ENCODE measurements around the gene VAMP4. TPM values are rescaled to one million over a fixed set of nuclear protein-coding genes. Genes with fewer than 3 reads are reported as not detected.
"Not testable (repeated sequence)": the region's sequence is repeated elsewhere in the genome, so short reads cannot be mapped to it uniquely, and the experiment has no call there.

VAMP4 gene
- total RNA-seq, 1 donor from 2014 or later: 10.4 TPM

DNA sequence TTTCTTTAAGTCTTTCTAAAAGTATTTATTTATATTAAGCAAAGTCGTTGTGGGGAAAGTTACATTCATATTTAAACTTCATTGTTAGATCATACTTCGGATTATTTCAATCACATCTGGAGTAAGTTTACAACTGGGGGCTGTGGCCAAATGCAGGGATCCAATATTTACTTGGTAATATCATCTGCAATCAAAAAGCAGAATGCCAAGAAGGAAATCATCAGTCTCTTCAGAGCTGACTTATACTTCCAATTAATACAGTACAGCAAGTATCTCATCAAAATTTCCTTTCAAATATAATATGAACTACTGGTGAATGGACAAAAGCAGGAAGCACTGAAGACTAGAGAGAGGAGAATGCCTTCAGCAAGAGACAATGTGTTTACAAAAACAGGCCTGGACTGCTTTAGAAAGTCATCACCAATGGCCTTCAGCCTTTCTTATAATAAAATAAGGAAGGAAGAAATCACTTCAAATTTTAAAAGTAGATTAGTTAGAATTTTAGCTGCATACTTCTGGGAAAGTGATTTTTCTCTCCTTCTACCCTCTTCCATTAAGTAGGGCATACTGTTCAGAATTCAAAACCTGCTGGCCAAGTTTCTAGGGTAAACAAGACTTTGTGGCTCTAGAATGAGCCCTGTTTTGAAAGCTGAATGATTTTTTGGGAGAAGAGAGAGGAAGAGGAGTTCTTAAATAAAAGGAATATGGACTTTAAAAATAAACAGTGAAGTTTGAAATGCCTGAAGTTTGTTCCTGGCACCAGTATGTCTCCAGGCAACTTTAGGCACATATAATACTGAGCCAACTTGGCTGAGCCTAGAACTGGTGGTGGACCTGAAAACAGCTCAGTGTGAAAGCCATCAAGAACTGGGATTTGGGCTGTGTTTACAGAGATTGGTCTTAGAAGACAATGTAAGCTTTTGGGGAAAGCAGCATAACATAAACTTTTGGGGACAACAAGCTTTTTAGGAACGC is 67.1 kb downstream of the VAMP4 start:
- Mint-ChIP-seq H3K27ac (no peak overlapping the region), H3K27me3 (ENCODE audit: insufficient read depth) (peaks cover 19% of the 10 kb centered on the region), H3K9me3 (no peaks in the 10 kb centered on the region), H3K4me3 (no peak overlapping the region), H3K4me1 (ENCODE audit: low read depth) (no peaks in the 10 kb centered on the region), H3K36me3 (ENCODE audit: low read depth) (no peaks in the 10 kb centered on the region)
- DNase-seq (ENCODE audit: low spot score): no peak
- intact Hi-C loops (cut with micrococcal nuclease): no loop called here

DNA sequence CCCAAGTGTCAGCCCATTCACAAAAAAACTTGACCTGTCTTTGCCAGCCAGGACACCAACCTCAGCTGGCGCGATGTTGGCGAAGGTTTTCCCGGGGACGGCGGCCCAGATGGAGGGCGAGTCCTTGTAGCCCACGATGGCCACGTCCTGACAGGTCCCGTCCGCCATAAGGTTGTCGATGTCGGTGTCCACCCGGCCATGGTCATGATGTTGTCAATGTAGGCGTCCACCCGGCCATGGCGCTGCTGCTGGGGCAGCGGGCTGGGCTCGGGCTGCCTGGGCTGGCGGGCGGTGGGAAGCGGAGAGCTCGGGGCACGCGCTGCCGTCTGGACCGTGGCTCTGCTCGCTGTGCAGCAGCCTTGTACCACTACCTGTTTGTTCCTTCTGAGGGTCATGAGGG is 71.1 kb downstream of the VAMP4 start:
- H3K4me3 Mint-ChIP-seq: no peak overlapping the region
- peaks cover 13% of the 10 kb centered on the region for H3K27me3 Mint-ChIP-seq (ENCODE audit: insufficient read depth)
- no peak for DNase-seq (ENCODE audit: low spot score)
- H3K9me3 Mint-ChIP-seq: no peaks in the 10 kb centered on the region
- no peaks in the 10 kb centered on the region for H3K36me3 Mint-ChIP-seq (ENCODE audit: low read depth)
- no peak overlapping the region for H3K27ac Mint-ChIP-seq
- intact Hi-C loops (cut with micrococcal nuclease): no loop called here
- H3K4me1 Mint-ChIP-seq (ENCODE audit: low read depth): no peaks in the 10 kb centered on the region

DNA sequence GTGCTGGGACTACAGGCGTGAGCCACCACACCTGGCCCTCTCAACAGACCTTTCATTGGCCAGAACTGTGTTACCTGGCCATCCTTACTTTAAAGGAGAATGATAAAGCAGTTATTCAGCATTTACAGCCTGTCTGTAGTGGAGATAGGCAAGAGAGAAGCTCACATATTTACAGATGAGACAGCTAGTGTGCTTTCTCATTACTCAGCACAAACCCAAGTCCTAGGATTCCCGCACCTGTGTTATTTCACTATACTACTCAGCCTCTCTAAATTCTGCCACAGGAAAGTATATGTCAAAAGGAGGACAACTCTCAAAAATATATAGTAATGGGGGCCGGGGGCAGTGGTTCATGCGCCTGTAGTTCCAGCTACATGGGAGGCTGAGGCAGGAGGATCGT is 73.5 kb downstream of the VAMP4 start:
- DNase-seq (ENCODE audit: low spot score): no peak
- intact Hi-C loops (cut with micrococcal nuclease): no loop called here
- Mint-ChIP-seq H3K27me3 (ENCODE audit: insufficient read depth) (peaks cover 10% of the 10 kb centered on the region), H3K36me3 (ENCODE audit: low read depth) (no peaks in the 10 kb centered on the region), H3K4me3 (no peak overlapping the region), H3K27ac (no peak overlapping the region), H3K4me1 (ENCODE audit: low read depth) (no peaks in the 10 kb centered on the region), H3K9me3 (no peaks in the 10 kb centered on the region)

DNA sequence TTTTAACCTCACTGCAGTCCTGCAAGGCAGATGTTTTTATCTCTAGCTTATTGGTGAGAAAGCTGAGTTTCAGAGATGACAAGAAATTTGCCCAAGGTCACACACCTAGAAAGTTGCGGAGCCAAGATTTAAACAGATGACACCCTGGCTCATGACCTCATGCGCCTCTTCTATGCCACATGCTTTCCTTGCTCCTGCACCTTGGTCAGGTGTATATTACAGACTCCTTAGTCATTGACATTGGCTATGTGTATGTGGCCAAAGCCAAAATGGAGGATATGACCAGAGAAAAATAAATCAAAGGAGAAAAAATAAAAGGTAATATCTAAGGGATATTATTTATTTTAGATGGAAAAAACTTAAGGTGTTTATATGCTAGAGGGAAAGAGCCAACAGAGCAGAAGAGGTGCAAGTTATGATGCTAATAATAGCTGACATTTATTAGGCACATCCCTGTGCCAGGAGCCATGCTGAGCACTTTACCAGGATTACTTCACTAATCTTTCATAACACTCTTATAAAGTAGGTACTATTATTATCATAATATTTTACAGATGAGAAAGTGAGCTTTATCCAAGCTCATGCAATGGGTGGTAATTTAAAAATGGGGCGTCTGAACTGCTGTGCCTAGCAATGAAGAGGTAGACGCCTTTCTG is 75.6 kb downstream of the VAMP4 start:
- H3K27ac Mint-ChIP-seq: no peak overlapping the region
- H3K9me3 Mint-ChIP-seq: no peaks in the 10 kb centered on the region
- H3K36me3 Mint-ChIP-seq (ENCODE audit: low read depth): no peaks in the 10 kb centered on the region
- H3K27me3 Mint-ChIP-seq (ENCODE audit: insufficient read depth): peaks cover 6% of the 10 kb centered on the region
- DNase-seq (ENCODE audit: low spot score): no peak
- H3K4me3 Mint-ChIP-seq: no peak overlapping the region
- intact Hi-C loops (cut with micrococcal nuclease): no loop called here
- no peaks in the 10 kb centered on the region for H3K4me1 Mint-ChIP-seq (ENCODE audit: low read depth)

DNA sequence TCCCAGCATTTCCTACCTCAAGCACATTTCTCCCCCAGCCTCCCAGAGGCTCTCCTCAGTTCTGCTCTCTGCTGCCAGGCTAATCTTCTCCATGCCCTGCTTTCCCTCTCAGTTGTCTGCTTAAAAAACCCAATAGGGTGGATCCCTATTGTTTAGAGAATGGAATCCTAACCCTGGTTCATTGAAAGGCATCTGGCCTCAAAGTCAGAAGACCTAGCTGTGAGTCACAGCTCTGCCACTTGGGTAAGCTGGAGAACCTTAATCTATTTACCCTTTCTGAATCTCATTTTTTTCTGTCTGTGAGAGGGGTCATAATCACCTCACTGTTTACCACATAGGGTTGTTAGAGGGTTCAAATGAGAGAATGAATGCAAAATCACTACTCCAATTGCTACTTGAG is 76.9 kb downstream of the VAMP4 start:
- Mint-ChIP-seq H3K4me1 (ENCODE audit: low read depth) (no peaks in the 10 kb centered on the region), H3K36me3 (ENCODE audit: low read depth) (no peaks in the 10 kb centered on the region), H3K9me3 (no peaks in the 10 kb centered on the region), H3K4me3 (no peak overlapping the region), H3K27ac (no peak overlapping the region), H3K27me3 (ENCODE audit: insufficient read depth) (peaks cover 6% of the 10 kb centered on the region)
- DNase-seq (ENCODE audit: low spot score): no peak
- intact Hi-C loops (cut with micrococcal nuclease): no loop called here

DNA sequence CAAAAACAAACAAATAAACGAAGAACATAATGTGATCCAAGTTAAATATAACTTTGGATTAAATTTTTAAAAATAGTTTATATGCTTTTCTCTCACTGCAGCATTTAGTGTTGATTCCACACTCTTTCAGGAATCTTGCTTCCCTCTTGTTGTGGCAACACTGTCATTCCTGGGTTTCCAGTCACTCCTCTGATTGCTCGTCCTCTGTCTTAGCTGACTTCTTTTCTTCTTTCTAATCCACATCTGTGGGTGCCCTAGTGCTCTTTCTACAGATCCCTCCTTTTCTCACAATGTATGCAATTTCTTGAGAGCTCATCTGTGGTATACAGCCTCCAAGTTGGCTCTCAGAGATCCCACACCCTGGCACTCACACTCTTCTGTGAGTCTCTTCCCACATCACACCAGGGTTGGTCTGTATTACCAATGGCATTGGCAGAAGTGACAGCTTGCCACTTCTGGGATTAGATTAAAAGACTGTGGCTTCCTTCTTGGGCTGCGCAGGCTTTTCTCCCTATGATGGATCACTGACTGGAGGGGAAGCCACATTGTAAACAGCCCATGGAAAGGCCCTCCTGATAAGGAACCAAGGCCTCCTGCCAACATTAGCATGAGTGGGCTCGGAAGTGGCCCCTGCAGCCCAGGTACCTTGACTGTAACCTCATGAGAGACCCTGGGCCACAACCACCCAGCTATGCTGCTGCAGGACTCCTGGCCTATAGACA is 77.8 kb downstream of the VAMP4 start:
- no peak for DNase-seq (ENCODE audit: low spot score)
- Mint-ChIP-seq H3K27ac (no peak overlapping the region), H3K4me1 (ENCODE audit: low read depth) (no peaks in the 10 kb centered on the region), H3K4me3 (no peak overlapping the region), H3K9me3 (no peaks in the 10 kb centered on the region), H3K36me3 (ENCODE audit: low read depth) (no peaks in the 10 kb centered on the region), H3K27me3 (ENCODE audit: insufficient read depth) (peaks cover 6% of the 10 kb centered on the region)
- intact Hi-C loops (cut with micrococcal nuclease): no loop called here

DNA sequence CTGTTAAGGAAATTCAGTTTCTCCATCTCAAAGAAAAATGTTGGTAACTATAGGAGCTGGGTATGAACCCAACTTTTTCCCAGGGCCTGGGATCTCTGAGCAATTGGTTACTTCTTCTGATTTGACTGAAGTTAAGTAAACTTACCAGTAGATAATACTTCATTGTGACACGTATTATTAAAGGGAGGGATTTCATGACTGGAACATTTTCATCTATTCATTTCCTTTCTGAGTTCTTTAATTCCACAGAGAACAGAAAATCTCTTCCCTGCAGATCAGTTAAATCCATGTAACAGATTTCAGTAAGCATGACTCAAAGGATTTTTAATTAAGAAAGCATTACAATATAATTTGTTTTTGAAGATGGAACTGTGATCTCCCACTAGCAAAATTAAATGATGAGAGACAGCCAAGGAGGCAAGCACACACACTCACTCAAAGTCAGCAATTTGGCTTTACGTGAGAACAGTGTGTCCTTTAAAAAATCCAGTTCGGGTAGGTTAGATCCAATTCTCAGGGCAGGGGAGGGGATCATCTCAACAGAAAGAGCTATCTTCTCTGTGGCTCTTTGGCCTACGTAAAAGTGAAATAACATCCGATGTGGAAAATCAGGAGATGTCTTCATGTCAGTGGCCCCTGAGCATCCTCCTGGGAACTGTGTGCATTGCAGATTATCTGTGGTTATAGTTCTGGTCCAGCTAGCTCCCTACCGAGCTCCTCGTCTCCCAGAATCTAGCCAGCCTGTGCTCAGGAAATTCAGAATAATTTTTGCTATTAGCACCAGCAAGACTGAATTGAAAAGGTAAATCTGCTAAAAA is 78.6 kb downstream of the VAMP4 start:
- no peak overlapping the region for H3K4me3 Mint-ChIP-seq
- intact Hi-C loops (cut with micrococcal nuclease): no loop called here
- no peaks in the 10 kb centered on the region for H3K9me3 Mint-ChIP-seq
- no peaks in the 10 kb centered on the region for H3K4me1 Mint-ChIP-seq (ENCODE audit: low read depth)
- no peaks in the 10 kb centered on the region for H3K36me3 Mint-ChIP-seq (ENCODE audit: low read depth)
- H3K27me3 Mint-ChIP-seq (ENCODE audit: insufficient read depth): peaks cover 6% of the 10 kb centered on the region
- H3K27ac Mint-ChIP-seq: no peak overlapping the region
- DNase-seq (ENCODE audit: low spot score): no peak

DNA sequence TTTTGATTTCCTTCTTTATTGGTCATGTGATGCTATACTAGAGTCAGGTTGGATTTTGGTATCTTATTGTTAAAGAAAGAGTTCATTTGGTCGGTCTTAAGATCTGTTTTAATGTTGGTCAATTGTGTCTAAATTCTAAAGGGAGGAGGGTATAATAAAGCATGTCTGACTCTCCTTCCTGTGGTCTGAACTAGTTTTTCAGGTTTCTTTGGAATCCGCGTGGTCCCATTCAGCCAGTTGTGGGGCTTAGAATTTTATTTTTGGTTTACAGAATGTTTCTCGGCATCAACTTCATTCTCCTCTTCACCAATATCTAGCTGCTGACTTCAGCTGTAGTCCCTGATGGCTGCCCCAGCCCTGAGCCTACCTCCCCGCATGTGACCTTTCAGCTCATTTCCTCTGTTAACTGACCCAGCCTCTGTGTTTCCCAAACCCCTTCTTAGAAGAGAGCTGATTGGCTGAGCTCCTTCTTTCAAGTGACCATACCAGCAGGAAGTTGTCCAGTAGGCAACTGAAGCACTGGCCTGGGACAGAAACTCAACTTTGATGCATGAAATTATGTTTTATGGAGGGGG is 80.7 kb downstream of the VAMP4 start:
- intact Hi-C loops (cut with micrococcal nuclease): no loop called here
- Mint-ChIP-seq H3K27me3 (ENCODE audit: insufficient read depth) (peaks cover 6% of the 10 kb centered on the region), H3K36me3 (ENCODE audit: low read depth) (no peaks in the 10 kb centered on the region), H3K9me3 (no peaks in the 10 kb centered on the region), H3K27ac (no peak overlapping the region), H3K4me1 (ENCODE audit: low read depth) (no peaks in the 10 kb centered on the region), H3K4me3 (no peak overlapping the region)
- no peak for DNase-seq (ENCODE audit: low spot score)

DNA sequence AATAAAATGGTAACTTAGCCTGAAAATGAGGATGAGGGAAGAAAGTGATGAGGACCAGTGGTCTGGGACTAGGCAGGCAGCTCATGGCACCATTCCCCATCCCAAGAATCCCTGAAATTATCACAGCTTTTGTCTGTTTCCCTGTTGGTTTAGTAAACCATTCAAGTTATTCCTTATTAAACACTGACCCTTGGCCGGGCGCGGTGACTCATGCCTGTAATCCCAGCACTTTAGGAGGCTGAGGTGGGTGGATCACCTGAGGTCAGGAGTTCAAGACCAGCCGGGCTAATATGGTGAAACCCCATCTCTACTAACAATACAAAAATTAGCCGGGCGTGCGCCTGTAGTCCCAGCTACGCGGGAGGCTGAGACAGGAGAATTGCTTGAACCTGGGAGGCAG is 85.7 kb downstream of the VAMP4 start:
- not testable (repeated sequence) for H3K27ac Mint-ChIP-seq; H3K36me3 Mint-ChIP-seq (ENCODE audit: low read depth); H3K9me3 Mint-ChIP-seq; DNase-seq (ENCODE audit: low spot score); H3K4me3 Mint-ChIP-seq
- intact Hi-C loops (cut with micrococcal nuclease): loop anchor here (5.0 kb wide), 2 partner anchors 61 to 186 kb away; partner anchors contain the start of gene DNM3
- Mint-ChIP-seq H3K4me1 (ENCODE audit: low read depth) (peaks cover 13% of the 10 kb centered on the region), H3K27me3 (ENCODE audit: insufficient read depth) (peaks cover 19% of the 10 kb centered on the region)

DNA sequence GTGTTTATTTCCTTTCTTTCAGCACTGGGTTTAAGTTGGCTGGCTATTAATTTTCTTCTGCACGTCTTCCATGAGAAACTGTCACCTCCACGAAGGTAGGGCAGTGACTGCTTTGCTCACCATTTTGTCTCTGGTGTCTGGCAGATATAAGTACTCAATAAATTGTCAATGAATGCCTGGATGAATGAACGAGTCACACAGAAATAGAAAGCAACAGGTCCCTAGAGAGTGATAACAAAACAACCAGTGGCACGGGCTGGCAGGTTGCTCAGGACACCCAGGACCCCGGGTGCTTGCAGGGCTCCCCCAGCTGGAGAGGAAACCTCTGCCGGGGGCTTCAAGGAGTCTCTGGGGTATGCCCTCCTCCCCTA is 86.1 kb downstream of the VAMP4 start:
- Mint-ChIP-seq H3K9me3 (no peaks in the 10 kb centered on the region), H3K27ac (no peak overlapping the region), H3K27me3 (ENCODE audit: insufficient read depth) (peaks cover 24% of the 10 kb centered on the region), H3K4me1 (ENCODE audit: low read depth) (peaks cover 13% of the 10 kb centered on the region), H3K36me3 (ENCODE audit: low read depth) (no peaks in the 10 kb centered on the region), H3K4me3 (no peak overlapping the region)
- DNase-seq (ENCODE audit: low spot score): no peak
- intact Hi-C loops (cut with micrococcal nuclease): loop anchor here (1.0 to 5.0 kb wide), 5 partner anchors 62 to 329 kb away; partner anchors contain the start of genes DNM3, METTL13 and VAMP4

DNA sequence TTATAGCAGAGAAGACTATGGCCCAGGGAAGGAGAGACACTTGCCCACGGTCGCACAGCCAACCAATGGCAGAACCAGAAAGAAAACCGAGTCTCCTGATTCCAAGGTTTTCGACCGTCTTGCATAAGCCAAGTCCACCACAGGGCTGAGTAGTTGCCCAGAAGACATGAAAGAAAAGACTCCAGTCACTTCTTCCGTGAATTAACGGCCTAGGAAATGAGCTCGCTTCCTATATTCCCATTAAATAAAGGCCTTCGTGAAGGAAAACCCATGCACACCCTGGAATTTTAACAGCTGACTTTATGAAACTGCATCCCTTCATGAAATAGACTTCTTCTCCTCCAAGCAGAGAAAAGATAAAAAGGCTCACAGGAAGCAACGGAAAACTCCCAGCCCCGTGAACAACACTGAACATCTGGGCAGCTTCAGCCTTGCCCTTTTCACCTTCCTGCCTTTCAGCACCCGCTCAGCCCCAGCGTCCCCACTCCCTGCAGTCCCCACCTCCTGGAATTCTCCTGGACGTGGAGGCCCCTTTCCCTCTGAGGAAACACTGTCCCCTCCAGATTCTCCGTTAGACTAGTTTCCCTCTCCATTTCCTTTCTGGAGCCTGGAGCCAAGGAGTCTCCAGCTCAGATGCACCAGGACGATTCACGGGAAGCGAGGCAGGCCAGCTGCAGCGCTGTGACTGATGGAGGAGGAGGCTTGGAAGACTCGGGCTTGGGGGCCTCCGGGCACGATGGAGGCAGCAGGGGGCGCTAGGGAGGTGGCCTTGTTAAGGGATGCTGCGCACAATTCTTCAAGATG is 86.7 kb downstream of the VAMP4 start:
- Mint-ChIP-seq H3K27me3 (ENCODE audit: insufficient read depth) (peaks cover 25% of the 10 kb centered on the region), H3K4me1 (ENCODE audit: low read depth) (peaks cover 13% of the 10 kb centered on the region), H3K27ac (no peak overlapping the region), H3K36me3 (ENCODE audit: low read depth) (no peaks in the 10 kb centered on the region), H3K4me3 (peak overlapping the region; percentile 60), H3K9me3 (no peaks in the 10 kb centered on the region)
- intact Hi-C loops (cut with micrococcal nuclease): loop anchor here (1.0 to 5.0 kb wide), 5 partner anchors 62 to 330 kb away; partner anchors contain the start of genes DNM3, METTL13 and VAMP4
- DNase-seq (ENCODE audit: low spot score): peak; percentile 54

Data from activated T-helper 1 cell treated with anti-CD3 and anti-CD28 coated beads, Interleukin-12 subunit alpha, Interleukin-12 subunit beta, Interleukin-2, Interleukin-4 antibody, amounts not matched to agents 30 ng/mL and 10 ng/mL and 1 ng/mL, durations not matched to agents 14 hours and 24 hours and 36 hours (primary cell).